Neural progenitor cell (in vitro differentiated cells): ENCODE results near the gene DSCAML1.

Source experiments
- EZH2 ChIP-seq: fragments of 200-600 bp; sonication (generic); IDR thresholded peaks from 2 replicates; pipeline ENCODE4 v1.6.1; 2017; ENCODE audit warnings: antibody characterized with exemption, mild to moderate bottlenecking, moderate library complexity
- EZH2phosphoT487 ChIP-seq: fragments of 200-600 bp; sonication (generic); IDR thresholded peaks from 2 replicates; pipeline ENCODE4 v1.6.1; 2017; ENCODE audit warnings: antibody characterized with exemption
- TF ChIP-seq, protein P1 (sequence below): fragments of 200-600 bp; sonication (generic); IDR thresholded peaks from 2 replicates; pipeline ENCODE4 v1.5.1; 2017; ENCODE audit warnings: antibody characterized with exemption, mild to moderate bottlenecking

- TF ChIP-seq EZH2 (no peak), EZH2phosphoT487 (no peak)
- TF ChIP-seq, protein P1, sequence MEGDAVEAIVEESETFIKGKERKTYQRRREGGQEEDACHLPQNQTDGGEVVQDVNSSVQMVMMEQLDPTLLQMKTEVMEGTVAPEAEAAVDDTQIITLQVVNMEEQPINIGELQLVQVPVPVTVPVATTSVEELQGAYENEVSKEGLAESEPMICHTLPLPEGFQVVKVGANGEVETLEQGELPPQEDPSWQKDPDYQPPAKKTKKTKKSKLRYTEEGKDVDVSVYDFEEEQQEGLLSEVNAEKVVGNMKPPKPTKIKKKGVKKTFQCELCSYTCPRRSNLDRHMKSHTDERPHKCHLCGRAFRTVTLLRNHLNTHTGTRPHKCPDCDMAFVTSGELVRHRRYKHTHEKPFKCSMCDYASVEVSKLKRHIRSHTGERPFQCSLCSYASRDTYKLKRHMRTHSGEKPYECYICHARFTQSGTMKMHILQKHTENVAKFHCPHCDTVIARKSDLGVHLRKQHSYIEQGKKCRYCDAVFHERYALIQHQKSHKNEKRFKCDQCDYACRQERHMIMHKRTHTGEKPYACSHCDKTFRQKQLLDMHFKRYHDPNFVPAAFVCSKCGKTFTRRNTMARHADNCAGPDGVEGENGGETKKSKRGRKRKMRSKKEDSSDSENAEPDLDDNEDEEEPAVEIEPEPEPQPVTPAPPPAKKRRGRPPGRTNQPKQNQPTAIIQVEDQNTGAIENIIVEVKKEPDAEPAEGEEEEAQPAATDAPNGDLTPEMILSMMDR = no peak
These were observed 157.4 kb downstream of the DSCAML1 start for GRCh38 chr11:117639601-117640000.
